CD4-positive, CD25-positive, alpha-beta regulatory T cell (primary cell): ENCODE measurements around the gene URB1. TPM values are rescaled to one million over a fixed set of nuclear protein-coding genes. Genes with fewer than 3 reads are reported as not detected.
"Not testable (repeated sequence)": the region's sequence is repeated elsewhere in the genome, so short reads cannot be mapped to it uniquely, and the experiment has no call there.

Experiments
- ATAC-seq, 2 donors: fragments of 150-1000 bp; cut with Tn5 transposase; one replicate each; pipeline ENCODE4 v1.10.0; 2021; ENCODE audit warnings: low read depth in 2 of 2, moderate number of reproducible peaks in 2 of 2, moderate library complexity in 1 of 2
- DNase-seq, 3 donors: peaks; one replicate each; pipeline versions ENCODE4 v3.0.0 to v3.0.0-alpha.2; 2012 to 2022; ENCODE audit warnings: mixed read lengths in 1 of 3
- H3K27ac ChIP-seq: one replicate; pipeline ENCODE4 v1.7.0; 2013; ENCODE audit warnings: mild to moderate bottlenecking, low read length; ENCODE audit not compliant: insufficient read depth, poor library complexity, severe bottlenecking
- H3K27me3 ChIP-seq: one replicate; pipeline ENCODE4 v1.7.0; 2013; ENCODE audit warnings: low read length; ENCODE audit not compliant: control insufficient read depth, insufficient read depth
- H3K36me3 ChIP-seq: one replicate; pipeline ENCODE4 v1.7.0; 2013; ENCODE audit warnings: mild to moderate bottlenecking, low read length, moderate library complexity; ENCODE audit not compliant: control insufficient read depth, insufficient read depth
- H3K4me1 ChIP-seq: 2 replicates; pipeline ENCODE4 v1.7.0; 2013; ENCODE audit warnings: mild to moderate bottlenecking, low read length; ENCODE audit not compliant: insufficient read depth, control insufficient read depth, poor library complexity, severe bottlenecking
- H3K4me3 ChIP-seq: one replicate; pipeline ENCODE4 v1.7.0; 2013; ENCODE audit warnings: low read depth, mild to moderate bottlenecking, low read length, moderate library complexity
- H3K9me3 ChIP-seq, 2 experiments: 1 replicate in 1 of 2; 2 replicates in 1 of 2; pipeline ENCODE4 v1.7.0; 2013; ENCODE audit warnings: low read length in 2 of 2, mild to moderate bottlenecking in 1 of 2, moderate library complexity in 1 of 2; ENCODE audit not compliant: control insufficient read depth in 2 of 2
- H3K27ac Mint-ChIP-seq, 3 donors: one replicate each; pipeline ENCODE4 v1.8.0; 2020 to 2022; ENCODE audit warnings: mild to moderate bottlenecking in 3 of 3, mixed read lengths in 3 of 3, moderate library complexity in 2 of 3
- H3K27me3 Mint-ChIP-seq: one replicate; pipeline ENCODE4 v1.8.0; 2022; ENCODE audit warnings: mild to moderate bottlenecking, mixed read lengths
- H3K36me3 Mint-ChIP-seq: one replicate; pipeline ENCODE4 v1.8.0; 2020; ENCODE audit warnings: mixed read lengths
- H3K4me1 Mint-ChIP-seq, 4 donors: one replicate each; pipeline ENCODE4 v1.8.0; 2020 to 2022; ENCODE audit warnings: mixed read lengths in 4 of 4, mild to moderate bottlenecking in 1 of 4
- H3K4me3 Mint-ChIP-seq, 4 donors: one replicate each; pipeline ENCODE4 v1.8.0; 2020 to 2022; ENCODE audit warnings: mild to moderate bottlenecking in 4 of 4, mixed read lengths in 4 of 4, moderate library complexity in 3 of 4
- H3K9me3 Mint-ChIP-seq, 7 donors: one replicate each; pipeline ENCODE4 v1.8.0; 2020 to 2022; ENCODE audit warnings: mixed read lengths in 7 of 7, mild to moderate bottlenecking in 3 of 7, moderate library complexity in 2 of 7
- polyA plus RNA-seq, 4 donors: library from polyadenylated mRNA; unstranded; fragments of 300-500 nt; fragmentation: Illumina TruSeq; gene quantifications; one replicate each; pipeline ENCODE4 v1.2.3, GENCODE V29; 2021
- total RNA-seq: library from RNA; stranded (reverse); gene quantifications from one replicate; pipeline ENCODE4 v1.2.3, GENCODE V29; 2022

URB1 gene
- total and polyA plus RNA-seq, 5 donors from 2014 or later = 1.5 to 9.4 (median 2.8) TPM

- H3K9me3 ChIP-seq = no peaks in the 10 kb centered on the region
- H3K27me3 Mint-ChIP-seq = no peaks in the 10 kb centered on the region
- no peak overlapping the region for H3K4me3 ChIP-seq
- no peak overlapping the region for H3K27ac ChIP-seq
- H3K36me3 Mint-ChIP-seq = peaks cover 43% of the 10 kb centered on the region
- H3K36me3 ChIP-seq = peaks cover 72% of the 10 kb centered on the region
- H3K4me3 Mint-ChIP-seq = no peak overlapping the region
- H3K27ac Mint-ChIP-seq = no peak overlapping the region
- DNase-seq = no peak
- peaks cover 0 to 9% (median 0%) of the 10 kb centered on the region in 4 donors for H3K4me1 Mint-ChIP-seq
- no peaks in the 10 kb centered on the region for H3K9me3 Mint-ChIP-seq
- ATAC-seq = no peak
- H3K27me3 ChIP-seq = no peaks in the 10 kb centered on the region
- no peaks in the 10 kb centered on the region for H3K4me1 ChIP-seq
These were observed 15.3 kb downstream of the URB1 start for GRCh38 chr21:32377506-32377905.

- Mint-ChIP-seq H3K4me3 (peak overlapping the region in 1 of 4 donors; percentile 47), H3K27me3 (no peaks in the 10 kb centered on the region), H3K27ac (no peak overlapping the region), H3K9me3 (no peaks in the 10 kb centered on the region), H3K4me1 (peaks cover 0 to 3% (median 0%) of the 10 kb centered on the region in 4 donors), H3K36me3 (peaks cover 62% of the 10 kb centered on the region)
- no peak for DNase-seq
- no peak overlapping the region for H3K4me3 ChIP-seq
- no peak overlapping the region for H3K27ac ChIP-seq
- H3K4me1 ChIP-seq = no peaks in the 10 kb centered on the region
- ATAC-seq = no peak
- peaks cover 71% of the 10 kb centered on the region for H3K36me3 ChIP-seq
- H3K27me3 ChIP-seq = no peaks in the 10 kb centered on the region
- H3K9me3 ChIP-seq = no peaks in the 10 kb centered on the region
These were observed 20.1 kb downstream of the URB1 start for GRCh38 chr21:32372755-32373154.

- peaks cover 71% of the 10 kb centered on the region for H3K36me3 ChIP-seq
- ATAC-seq = no peak
These were observed 20.9 kb downstream of the URB1 start for GRCh38 chr21:32371913-32372314.

GRCh38 chr21:32370998-32371766 lies 21.6 kb downstream of the URB1 start:
- peaks cover 65% of the 10 kb centered on the region for H3K36me3 Mint-ChIP-seq
- H3K27ac Mint-ChIP-seq = no peak overlapping the region
- no peaks in the 10 kb centered on the region for H3K27me3 ChIP-seq
- H3K9me3 Mint-ChIP-seq = no peaks in the 10 kb centered on the region
- no peak for ATAC-seq
- no peak overlapping the region for H3K4me3 ChIP-seq
- no peaks in the 10 kb centered on the region for H3K27me3 Mint-ChIP-seq
- H3K9me3 ChIP-seq = no peaks in the 10 kb centered on the region
- H3K36me3 ChIP-seq = peaks cover 74% of the 10 kb centered on the region
- no peaks in the 10 kb centered on the region for H3K4me1 ChIP-seq
- H3K4me3 Mint-ChIP-seq = no peak overlapping the region
- DNase-seq = no peak
- H3K27ac ChIP-seq = no peak overlapping the region
- peaks cover 0 to 2% (median under 1%) of the 10 kb centered on the region in 4 donors for H3K4me1 Mint-ChIP-seq

More at GRCh38 chr21:32371913-32372314, 20.9 kb downstream of the URB1 start:
- no peak overlapping the region for H3K4me3 ChIP-seq
- H3K27me3 ChIP-seq = no peaks in the 10 kb centered on the region
- peaks cover 64% of the 10 kb centered on the region for H3K36me3 Mint-ChIP-seq
- peaks cover 0 to 3% (median under 1%) of the 10 kb centered on the region in 4 donors for H3K4me1 Mint-ChIP-seq
- H3K27ac Mint-ChIP-seq = peak overlapping the region in 1 of 3 donors; percentile 47
- peak in 1 of 3 donors; percentile 10 for DNase-seq
- H3K9me3 ChIP-seq = no peaks in the 10 kb centered on the region
- H3K9me3 Mint-ChIP-seq = no peaks in the 10 kb centered on the region
- no peak overlapping the region for H3K4me3 Mint-ChIP-seq
- H3K4me1 ChIP-seq = no peaks in the 10 kb centered on the region
- H3K27ac ChIP-seq = no peak overlapping the region
- H3K27me3 Mint-ChIP-seq = no peaks in the 10 kb centered on the region

GRCh38 chr21:32368961-32369360 lies 23.9 kb downstream of the URB1 start:
- H3K4me1 ChIP-seq, H3K4me3 ChIP-seq, H3K9me3 ChIP-seq, H3K9me3 Mint-ChIP-seq, DNase-seq, H3K27me3 ChIP-seq, H3K27ac ChIP-seq, H3K27me3 Mint-ChIP-seq, H3K27ac Mint-ChIP-seq, H3K4me1 Mint-ChIP-seq, ATAC-seq, H3K4me3 Mint-ChIP-seq: not testable (repeated sequence)
- peaks cover 76% of the 10 kb centered on the region for H3K36me3 ChIP-seq
- H3K36me3 Mint-ChIP-seq = peaks cover 70% of the 10 kb centered on the region

GRCh38 chr21:32368386-32368785 lies 24.4 kb downstream of the URB1 start:
- Mint-ChIP-seq H3K36me3 (peaks cover 70% of the 10 kb centered on the region), H3K9me3 (peaks cover 0 to 2% (median 0%) of the 10 kb centered on the region in 7 donors), H3K27me3 (no peaks in the 10 kb centered on the region), H3K4me1 (peaks cover 0 to 2% (median 0%) of the 10 kb centered on the region in 4 donors), H3K4me3 (no peak overlapping the region), H3K27ac (no peak overlapping the region)
- ATAC-seq (no peak), DNase-seq (no peak)
- Histone ChIP-seq H3K27me3 (no peaks in the 10 kb centered on the region), H3K9me3 (no peaks in the 10 kb centered on the region), H3K4me1 (no peaks in the 10 kb centered on the region), H3K4me3 (no peak overlapping the region), H3K36me3 (peaks cover 78% of the 10 kb centered on the region), H3K27ac (no peak overlapping the region)

- Histone ChIP-seq H3K4me3 (no peak overlapping the region), H3K9me3 (no peaks in the 10 kb centered on the region), H3K4me1 (no peaks in the 10 kb centered on the region), H3K36me3 (peaks cover 80% of the 10 kb centered on the region), H3K27ac (no peak overlapping the region), H3K27me3 (no peaks in the 10 kb centered on the region)
- no peak for ATAC-seq
- H3K27me3 Mint-ChIP-seq = no peaks in the 10 kb centered on the region
- peaks cover 0 to 2% (median 0%) of the 10 kb centered on the region in 7 donors for H3K9me3 Mint-ChIP-seq
- DNase-seq = no peak
- peak overlapping the region in 1 of 3 donors; percentile 56 for H3K27ac Mint-ChIP-seq
- peaks cover 68% of the 10 kb centered on the region for H3K36me3 Mint-ChIP-seq
- H3K4me3 Mint-ChIP-seq = no peak overlapping the region
- H3K4me1 Mint-ChIP-seq = peaks cover 0 to 2% (median 0%) of the 10 kb centered on the region in 4 donors
These were observed 25.7 kb downstream of the URB1 start for GRCh38 chr21:32367158-32367557.

- Histone ChIP-seq H3K9me3 (no peaks in the 10 kb centered on the region), H3K4me3 (no peak overlapping the region), H3K4me1 (no peaks in the 10 kb centered on the region), H3K27ac (no peak overlapping the region), H3K36me3 (peaks cover 81% of the 10 kb centered on the region), H3K27me3 (no peaks in the 10 kb centered on the region)
- DNase-seq = no peak
- H3K4me1 Mint-ChIP-seq = peaks cover 0 to 2% (median 0%) of the 10 kb centered on the region in 4 donors
- no peak overlapping the region for H3K27ac Mint-ChIP-seq
- H3K9me3 Mint-ChIP-seq = peaks cover 0 to 2% (median 0%) of the 10 kb centered on the region in 7 donors
- H3K36me3 Mint-ChIP-seq = peaks cover 69% of the 10 kb centered on the region
- H3K27me3 Mint-ChIP-seq = no peaks in the 10 kb centered on the region
- ATAC-seq = no peak
- H3K4me3 Mint-ChIP-seq = no peak overlapping the region
These were observed 26.6 kb downstream of the URB1 start for GRCh38 chr21:32366191-32366590.
